PC-9 (cell line): ENCODE measurements around the gene HDAC10. TPM values are rescaled to one million over a fixed set of nuclear protein-coding genes. Genes with fewer than 3 reads are reported as not detected.
A peak's percentile ranks its signal among the peaks of the same experiment; 100 is the strongest.

ENCODE experiments used
- BruUV-seq: library from RNA; stranded (reverse); fragments of 400-500 nt; replicated peaks from 2 replicates; lab custom pipeline; 2021; lab: Mats Ljungman, UMichigan
- CTCF ChIA-PET: fragments of 300-600 bp; sonication (Branson Sonifier 250); formaldehyde crosslinking; loops from one replicate; lab custom pipeline; 2022; ENCODE audit warnings: antibody characterized with exemption; lab: Charles Lee
- POLR2A ChIA-PET: fragments of 300-600 bp; sonication (Branson Sonifier 250); formaldehyde crosslinking; loops from one replicate; lab custom pipeline; 2022; ENCODE audit warnings: antibody characterized with exemption; ENCODE audit not compliant: unreplicated experiment; lab: Charles Lee
- DNase-seq, 2 experiments: peaks; one replicate each; pipeline versions ENCODE4 v3.0.0 to v3.0.0-alpha.2; 2015 to 2022; ENCODE audit warnings: mixed read lengths in 1 of 2
- H2AFZ ChIP-seq: fragments of 200-600 bp; sonication (generic); 2 replicates; pipeline ENCODE4 v1.8.1; 2017; ENCODE audit warnings: antibody characterized with exemption
- H3F3A ChIP-seq: fragments of 200-600 bp; sonication (generic); 2 replicates; pipeline ENCODE4 v1.8.1; 2017; ENCODE audit warnings: antibody characterized with exemption, mild to moderate bottlenecking, low read depth; ENCODE audit not compliant: insufficient read depth
- H3K27ac ChIP-seq: fragments of 200-600 bp; sonication (generic); 2 replicates; pipeline ENCODE4 v1.6.1; 2016; ENCODE audit warnings: mixed run types
- H3K27me3 ChIP-seq: fragments of 200-600 bp; sonication (generic); 2 replicates; pipeline ENCODE4 v1.6.1; 2016; ENCODE audit warnings: low read depth, mixed run types; ENCODE audit not compliant: insufficient read depth
- H3K36me3 ChIP-seq: fragments of 200-600 bp; sonication (generic); 2 replicates; pipeline ENCODE4 v1.6.1; 2016; ENCODE audit warnings: low read depth, mixed run types
- H3K4me1 ChIP-seq: fragments of 200-600 bp; sonication (generic); replicated peaks from 2 replicates; pipeline ENCODE4 v1.6.1; 2016; ENCODE audit warnings: mixed run types; ENCODE audit not compliant: insufficient read depth
- H3K4me2 ChIP-seq: fragments of 200-600 bp; sonication (generic); 2 replicates; pipeline ENCODE4 v1.6.1; 2017; ENCODE audit warnings: mixed run types
- H3K4me3 ChIP-seq: fragments of 200-600 bp; sonication (generic); 2 replicates; pipeline ENCODE4 v1.6.1; 2016; ENCODE audit warnings: mixed run types
- H3K79me2 ChIP-seq: fragments of 200-600 bp; sonication (generic); 2 replicates; pipeline ENCODE4 v1.6.1; 2017; ENCODE audit warnings: low read depth, mixed run types
- H3K9me2 ChIP-seq: fragments of 200-600 bp; sonication (generic); 2 replicates; pipeline ENCODE4 v1.8.1; 2017; ENCODE audit warnings: mild to moderate bottlenecking; ENCODE audit not compliant: insufficient read depth
- H3K9me3 ChIP-seq: fragments of 200-600 bp; sonication (generic); 2 replicates; pipeline ENCODE4 v1.8.1; 2016; ENCODE audit warnings: low read depth; ENCODE audit not compliant: insufficient read depth
- H4K20me1 ChIP-seq: fragments of 200-600 bp; sonication (generic); 2 replicates; pipeline ENCODE4 v1.8.1; 2017; ENCODE audit not compliant: insufficient read depth
- CTCF ChIP-seq: fragments of 200-600 bp; sonication (generic); conservative IDR thresholded peaks from 2 replicates; pipeline ENCODE4 v1.6.1; 2017; ENCODE audit warnings: mixed run types, antibody characterized with exemption, mild to moderate bottlenecking, moderate library complexity
- EZH2 ChIP-seq: fragments of 200-600 bp; sonication (generic); IDR thresholded peaks from 2 replicates; pipeline ENCODE4 v1.8.0; 2017; ENCODE audit warnings: antibody characterized with exemption, low read depth
- intact Hi-C: fragments of 100-400 bp; cut with micrococcal nuclease; formaldehyde crosslinking; loops from one replicate; pipeline ENCODE4 v1.10.0; 2022; ENCODE audit not compliant: unreplicated experiment
- total RNA-seq: library from RNA; stranded (reverse); gene quantifications from 2 replicates; pipeline ENCODE4 v1.2.3, GENCODE V29; 2021

The HDAC10 gene
- total RNA-seq, 1 experiment from 2014 or later: 80.5 TPM

DNA sequence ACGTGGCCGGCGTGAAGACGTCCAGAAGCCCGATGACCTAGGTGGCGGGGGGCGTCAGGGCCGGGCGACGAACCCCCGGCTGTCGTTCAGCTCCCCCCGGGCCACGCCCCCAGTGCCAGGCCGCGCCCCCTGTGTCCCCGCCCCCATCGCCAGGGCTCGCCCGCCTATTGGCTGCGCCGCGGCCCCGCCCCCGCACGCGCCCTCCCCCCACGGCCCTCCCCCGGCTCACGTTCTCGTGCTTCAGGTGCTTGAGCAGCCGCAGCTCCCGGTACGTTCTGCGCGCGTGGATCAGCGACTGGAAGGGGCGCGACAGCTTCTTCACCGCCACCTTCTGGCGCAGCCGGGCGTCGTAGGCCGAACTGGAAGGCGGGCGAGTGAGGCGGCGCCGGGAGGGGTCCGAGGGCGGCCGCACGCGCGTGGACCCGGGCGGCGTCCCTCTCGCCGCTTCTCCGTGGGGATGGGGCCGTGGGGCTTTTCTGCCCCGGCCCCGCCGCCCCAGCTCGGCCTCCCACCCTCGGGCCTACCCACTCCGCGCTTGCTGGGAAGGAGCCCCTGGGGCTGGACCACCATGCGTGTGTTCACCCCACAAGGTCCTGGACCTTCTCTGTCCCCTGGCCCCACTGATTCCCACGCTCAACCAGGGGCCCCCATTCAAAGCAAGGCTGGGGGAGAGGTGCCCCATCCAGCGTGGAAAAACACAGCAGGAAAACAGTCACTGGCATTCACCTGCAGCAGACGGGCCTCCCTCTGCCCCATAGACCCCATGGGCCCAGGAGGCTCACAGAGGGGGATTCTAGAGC lies 16.7 kb upstream of the HDAC10 start:
- Histone ChIP-seq H3F3A (peaks cover 42% of the 10 kb centered on the region), H3K4me2 (peak overlapping the region; percentile 100), H2AFZ (no peak overlapping the region), H3K27ac (no peak overlapping the region), H3K27me3 (no peaks in the 10 kb centered on the region), H3K4me3 (no peak overlapping the region; the same call in 1 of the 2 replicates), H3K36me3 (no peaks in the 10 kb centered on the region), H4K20me1 (0 out of 2 replicates have a peak, but pooled peaks cover 5% of the 10 kb centered on the region), H3K9me2 (no peaks in the 10 kb centered on the region), H3K4me1 (peaks cover 48% of the 10 kb centered on the region), H3K79me2 (no peaks in the 10 kb centered on the region), H3K9me3 (no peaks in the 10 kb centered on the region)
- ChIA-PET CTCF (no interaction called here), POLR2A (no interaction called here)
- no TSS peak for BruUV-seq
- no peak for DNase-seq
- TF ChIP-seq EZH2 (no peak), CTCF (no peak)
- intact Hi-C loops: no loop called here

DNA sequence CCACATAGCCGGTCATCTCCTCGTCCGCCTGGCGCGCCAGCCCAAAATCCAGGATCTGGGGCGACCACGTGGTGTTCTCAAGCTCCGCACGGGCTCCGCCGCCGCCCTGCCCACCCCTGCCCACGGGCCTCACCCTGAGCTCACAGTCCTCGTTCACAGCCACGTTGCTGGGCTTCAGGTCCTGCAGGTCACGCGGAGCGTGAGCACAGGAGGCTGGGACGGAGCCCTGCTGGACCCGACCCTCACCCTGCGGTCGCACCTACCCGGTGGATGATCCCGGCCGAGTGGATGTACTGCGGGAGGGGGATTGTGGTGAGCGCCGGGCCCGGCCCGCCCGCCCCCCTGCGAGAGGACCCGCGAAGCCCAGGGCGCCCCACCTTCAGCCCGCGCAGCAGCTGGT lies 15.9 kb upstream of the HDAC10 start:
- no peaks in the 10 kb centered on the region for H3K27me3 ChIP-seq
- BruUV-seq: no TSS peak
- H3K4me2 ChIP-seq: no peak overlapping the region
- peaks cover 42% of the 10 kb centered on the region for H3F3A ChIP-seq
- no peak overlapping the region for H2AFZ ChIP-seq
- H3K79me2 ChIP-seq: no peaks in the 10 kb centered on the region
- TF ChIP-seq EZH2 (no peak), CTCF (no peak)
- no peak overlapping the region for H3K4me3 ChIP-seq
- intact Hi-C loops: no loop called here
- POLR2A ChIA-PET: no interaction called here
- no peak overlapping the region for H3K27ac ChIP-seq
- H3K9me2 ChIP-seq: no peaks in the 10 kb centered on the region
- no peak for DNase-seq
- no peaks in the 10 kb centered on the region for H3K36me3 ChIP-seq
- H4K20me1 ChIP-seq: 0 out of 2 replicates have a peak, but pooled peaks cover under 1% of the 10 kb centered on the region
- no peaks in the 10 kb centered on the region for H3K9me3 ChIP-seq
- CTCF ChIA-PET: no interaction called here
- peaks cover 53% of the 10 kb centered on the region for H3K4me1 ChIP-seq

DNA sequence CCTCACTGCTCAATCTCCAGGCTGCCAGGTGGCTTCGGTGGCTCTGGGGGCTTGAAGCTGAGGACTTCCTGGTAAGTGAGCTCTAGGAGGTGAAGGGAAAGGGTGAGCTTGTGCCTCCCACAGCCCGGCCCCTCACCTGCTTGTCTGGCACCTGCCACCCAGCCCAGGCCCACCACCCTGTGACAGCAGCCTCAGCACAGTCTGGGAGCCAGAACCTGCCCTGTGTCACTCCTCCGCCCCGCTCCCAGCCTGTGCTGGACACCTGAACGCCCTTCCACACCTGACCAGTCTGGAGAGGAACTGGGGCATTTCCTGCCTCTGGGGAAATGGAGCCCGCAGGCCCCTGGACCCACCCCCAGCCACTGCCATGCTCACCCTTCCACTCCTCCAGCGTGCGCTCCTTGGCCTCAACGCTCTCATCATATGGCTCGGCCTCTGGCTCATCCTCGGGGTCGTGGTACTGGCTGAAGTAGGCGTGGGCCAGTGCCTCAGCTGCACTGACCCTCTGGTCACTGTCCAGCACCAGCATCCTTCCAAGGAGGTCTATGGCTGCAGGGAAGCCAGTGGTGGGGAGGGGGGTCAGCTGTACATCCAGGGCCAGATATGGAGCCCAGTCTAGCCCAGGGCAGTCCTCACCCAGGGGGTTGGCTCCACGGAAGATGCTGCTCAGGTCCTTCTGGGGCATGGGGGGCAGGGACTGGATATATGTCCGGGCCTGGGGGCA lies 14.0 kb upstream of the HDAC10 start:
- H4K20me1 ChIP-seq: no peaks in the 10 kb centered on the region
- H3K27ac ChIP-seq: no peak overlapping the region
- no peaks in the 10 kb centered on the region for H3K9me2 ChIP-seq
- H3K4me1 ChIP-seq: peaks cover 43% of the 10 kb centered on the region
- intact Hi-C loops: no loop called here
- no peaks in the 10 kb centered on the region for H3K27me3 ChIP-seq
- ChIA-PET CTCF (no interaction called here), POLR2A (no interaction called here)
- no peak overlapping the region for H2AFZ ChIP-seq
- no peak for DNase-seq
- H3F3A ChIP-seq: peaks cover 30% of the 10 kb centered on the region
- no peaks in the 10 kb centered on the region for H3K36me3 ChIP-seq
- no peaks in the 10 kb centered on the region for H3K9me3 ChIP-seq
- no peak for TF ChIP-seq EZH2
- TF ChIP-seq CTCF: no peak
- H3K79me2 ChIP-seq: peaks cover 5% of the 10 kb centered on the region
- H3K4me2 ChIP-seq: no peak overlapping the region
- no peak overlapping the region for H3K4me3 ChIP-seq
- no TSS peak for BruUV-seq
